HG03571 (cell line): ENCODE results near the gene NLGN1.

ENCODE experiments used
- ATAC-seq: cut with Tn5 transposase; IDR thresholded peaks from one replicate; pipeline ENCODE4 v1.9.1; 2021; ENCODE audit not compliant: unreplicated experiment

Gene NLGN1

DNA sequence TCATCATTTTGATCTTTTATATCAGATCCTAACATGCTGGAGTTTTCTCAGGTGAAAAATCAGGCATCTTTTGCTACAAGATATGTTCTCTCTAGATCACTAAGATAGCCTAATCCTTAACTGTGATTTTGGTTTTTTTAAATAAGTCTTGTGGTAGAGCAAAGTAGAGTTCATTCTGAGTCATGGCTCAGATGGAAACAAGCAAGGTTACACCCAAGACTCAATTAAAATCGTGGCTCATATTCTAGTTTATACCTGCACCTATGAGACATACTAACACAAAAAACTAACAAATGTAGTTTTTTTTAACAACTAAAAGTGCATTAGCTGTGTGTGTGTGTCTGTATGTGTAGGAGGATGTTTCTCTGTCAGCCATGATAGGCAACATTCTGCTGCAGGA, 428.2 kb downstream of the NLGN1 start:
- no peak for ATAC-seq

DNA sequence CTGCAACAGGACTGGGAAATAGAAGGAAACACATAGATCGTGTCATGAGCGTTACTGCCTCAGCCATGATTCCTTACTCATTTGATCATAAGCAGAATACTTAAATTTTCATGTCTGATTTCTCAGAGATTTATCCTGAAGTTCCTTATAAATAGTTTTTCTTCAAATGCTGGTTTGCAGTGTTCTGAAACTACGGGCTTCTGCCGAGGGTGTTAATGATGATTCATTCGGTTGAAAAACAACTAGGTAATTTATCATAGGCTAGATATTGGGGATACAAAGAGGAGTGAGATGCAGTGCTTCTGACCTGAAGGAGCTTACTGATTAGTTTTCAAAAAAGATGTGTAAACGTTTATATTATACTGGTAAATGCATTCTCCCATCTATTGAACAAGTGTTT, 428.9 kb downstream of the NLGN1 start:
- no peak for ATAC-seq

GRCh38 chr3:173826901-173827609, 429.5 kb downstream of the NLGN1 start:
- ATAC-seq: no peak

DNA sequence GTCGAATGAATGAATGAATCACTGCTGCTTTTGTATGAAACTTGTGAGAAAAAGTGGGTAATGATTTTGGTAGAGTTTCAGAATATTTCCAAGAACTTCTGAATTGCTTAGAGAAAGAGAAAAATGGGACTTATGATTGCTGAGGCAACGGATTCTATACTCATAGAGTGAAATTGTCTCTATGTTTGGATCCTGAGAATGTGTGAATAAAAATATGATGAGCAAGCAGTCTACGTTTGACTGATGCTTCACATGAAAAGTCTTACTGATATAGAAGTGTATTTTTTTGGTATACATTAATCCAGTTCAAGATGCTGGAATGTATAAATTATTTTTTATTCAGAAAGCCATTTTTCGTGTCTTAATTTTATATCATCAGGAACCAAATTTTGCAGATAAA, 441.1 kb downstream of the NLGN1 start:
- no peak for ATAC-seq

- ATAC-seq: no peak
Measured at GRCh38 chr3:173839859-173840258, 442.3 kb downstream of the NLGN1 start.

DNA sequence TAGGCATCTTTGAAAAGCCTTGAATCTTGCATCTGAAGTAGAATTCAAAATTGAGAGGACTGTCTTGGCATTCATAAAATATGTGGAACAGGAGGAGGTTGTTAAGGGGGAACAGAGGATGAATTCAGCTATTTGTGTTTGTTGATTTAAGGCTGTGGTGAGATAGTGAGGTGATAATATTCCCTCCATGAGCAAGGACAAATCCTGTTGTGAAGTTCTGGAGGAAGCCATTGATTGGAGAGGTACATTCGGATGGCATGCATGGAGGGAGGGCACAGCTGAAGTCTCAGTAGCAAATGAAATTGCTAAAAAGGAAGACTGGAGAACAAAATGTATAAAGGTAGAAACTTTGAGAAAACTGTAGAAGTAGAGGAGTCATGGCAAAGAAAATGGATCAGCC, 443.8 kb downstream of the NLGN1 start:
- no peak for ATAC-seq

DNA sequence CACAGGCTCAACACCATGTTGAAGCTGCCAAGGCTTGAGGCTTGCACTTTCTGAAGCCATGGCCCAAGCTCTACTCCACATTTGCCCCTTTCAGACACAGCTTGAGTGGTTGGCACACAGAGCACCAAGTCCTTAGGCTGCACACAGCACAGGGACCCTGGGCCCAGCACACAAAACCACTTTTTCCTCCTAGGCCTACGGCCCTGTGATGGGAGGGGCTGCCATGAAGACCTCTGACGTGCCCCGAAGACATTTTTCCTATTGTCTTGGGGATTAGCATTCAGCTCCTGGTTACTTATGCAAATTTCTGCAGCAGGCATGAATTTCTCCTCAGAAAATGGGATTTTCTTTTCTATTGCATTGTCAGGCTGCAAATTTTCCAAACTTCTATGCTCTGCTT, 445.5 kb downstream of the NLGN1 start:
- ATAC-seq: no peak

DNA sequence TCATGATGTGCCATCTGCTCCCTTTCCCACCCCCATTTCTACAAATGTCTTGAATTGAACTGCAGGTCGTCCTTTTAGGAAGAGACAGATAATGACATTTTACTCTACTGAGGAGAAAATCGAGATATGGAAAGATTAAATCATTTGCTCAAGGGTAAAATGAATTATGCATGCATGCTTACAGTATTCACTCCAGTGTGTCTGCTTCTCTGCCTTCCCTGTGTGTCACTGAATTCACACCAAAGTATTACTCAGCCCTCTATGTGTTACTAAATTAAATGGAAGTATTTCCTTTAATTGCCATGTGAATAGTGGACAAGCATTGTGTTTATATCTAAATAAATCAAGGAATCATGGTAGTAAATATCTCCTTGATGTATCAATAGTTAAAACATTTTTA, 449.0 kb downstream of the NLGN1 start:
- ATAC-seq: no peak

- no peak for ATAC-seq
Measured at GRCh38 chr3:173849489-173849888, 451.9 kb downstream of the NLGN1 start.

DNA sequence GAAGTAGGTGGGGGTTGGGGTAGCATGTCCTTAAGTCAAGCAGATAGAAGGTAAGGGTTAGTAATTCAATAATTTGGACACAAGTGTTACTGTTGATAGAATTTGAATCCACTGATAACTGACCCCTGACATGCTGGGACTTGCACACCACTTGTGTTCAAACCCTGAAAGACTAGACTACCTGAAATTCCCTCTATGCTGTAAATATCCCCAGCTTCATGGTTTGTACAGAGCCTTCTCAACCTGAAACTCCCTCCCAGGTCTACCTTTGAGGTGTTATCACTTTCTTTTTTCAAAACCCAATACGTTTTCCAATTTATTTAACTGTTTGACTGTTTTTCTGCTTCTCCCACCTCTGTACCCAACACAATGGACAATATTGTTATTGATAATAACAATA, 459.6 kb downstream of the NLGN1 start:
- ATAC-seq: no peak

DNA sequence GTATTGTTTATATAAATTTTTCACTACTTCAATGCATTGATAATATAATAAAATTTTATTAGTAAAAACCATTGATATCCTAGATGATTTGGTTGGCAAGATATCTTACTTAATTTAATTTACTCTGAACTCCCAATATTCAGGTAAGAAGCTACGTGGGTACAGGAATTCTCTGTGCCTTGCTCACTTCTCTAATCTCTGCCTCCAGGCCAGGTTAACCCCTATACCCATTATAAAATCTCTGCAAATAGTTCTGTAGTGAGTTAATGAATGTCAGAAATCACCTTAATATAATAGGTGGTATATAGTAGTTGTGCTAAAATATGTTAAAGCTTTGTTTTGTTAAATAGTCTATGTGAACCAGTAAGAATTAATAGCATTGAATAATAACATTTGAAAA, 465.2 kb downstream of the NLGN1 start:
- ATAC-seq: no peak

GRCh38 chr3:173863551-173863950, 466.0 kb downstream of the NLGN1 start:
- no peak for ATAC-seq

- ATAC-seq: no peak
Measured at GRCh38 chr3:173865900-173866498, 468.5 kb downstream of the NLGN1 start.

DNA sequence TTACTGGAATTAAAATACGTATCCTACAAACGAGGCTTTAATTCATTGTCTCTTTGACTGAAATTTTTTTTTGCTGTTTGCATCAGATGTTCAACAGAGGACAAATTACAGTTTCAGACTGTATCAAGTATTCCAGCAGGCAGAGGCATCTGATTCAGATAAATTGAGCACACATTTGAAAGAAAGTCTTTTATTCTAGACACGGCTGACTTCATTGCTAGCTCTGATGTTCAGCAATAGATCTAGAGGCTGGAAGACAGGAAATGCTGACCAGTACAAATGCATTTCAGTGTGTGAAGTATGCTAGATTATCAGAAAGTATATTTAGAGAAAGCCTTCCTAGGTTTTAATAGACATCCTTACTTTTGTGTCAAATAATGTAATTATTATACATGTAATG, 472.2 kb downstream of the NLGN1 start:
- no peak for ATAC-seq

- no peak for ATAC-seq
Measured at GRCh38 chr3:173870976-173871375, 473.4 kb downstream of the NLGN1 start.

GRCh38 chr3:173875790-173876189, 478.2 kb downstream of the NLGN1 start:
- ATAC-seq: no peak

DNA sequence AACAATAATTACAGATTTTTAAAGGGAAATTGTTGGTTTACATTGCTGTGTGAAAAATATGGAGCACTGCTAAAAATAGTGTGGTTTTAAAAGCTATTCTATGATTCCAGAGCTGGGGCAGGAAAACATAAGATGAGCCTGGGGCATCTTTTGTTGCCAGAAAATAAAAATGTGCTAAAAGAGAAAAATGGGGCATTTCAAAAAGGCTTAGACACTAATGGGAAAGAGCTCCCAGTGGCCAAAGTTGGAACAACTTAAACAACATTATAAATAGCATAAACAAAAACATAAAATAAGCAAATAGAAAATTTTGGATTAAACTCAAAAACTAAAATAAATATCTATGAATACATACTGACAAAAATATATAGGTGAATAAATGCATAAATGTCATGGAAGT, 478.9 kb downstream of the NLGN1 start:
- no peak for ATAC-seq

DNA sequence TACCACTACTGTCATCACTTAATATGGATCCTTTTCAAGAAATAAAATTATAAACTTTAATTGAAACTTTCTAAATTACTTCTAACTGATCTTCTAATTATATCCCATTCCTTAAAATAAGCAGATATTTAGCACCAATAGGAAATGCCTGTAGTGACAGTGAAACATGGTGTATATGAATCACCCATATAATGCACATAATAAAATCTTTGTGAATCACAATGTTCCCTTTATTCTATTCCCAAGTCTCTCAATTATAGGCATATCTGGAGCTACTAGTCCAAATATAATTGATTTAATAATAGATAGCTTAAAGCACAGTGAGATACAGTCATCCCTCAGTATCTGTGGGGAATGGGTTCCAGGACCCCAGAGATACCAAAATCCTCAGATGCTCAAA, 490.3 kb downstream of the NLGN1 start:
- ATAC-seq: no peak

DNA sequence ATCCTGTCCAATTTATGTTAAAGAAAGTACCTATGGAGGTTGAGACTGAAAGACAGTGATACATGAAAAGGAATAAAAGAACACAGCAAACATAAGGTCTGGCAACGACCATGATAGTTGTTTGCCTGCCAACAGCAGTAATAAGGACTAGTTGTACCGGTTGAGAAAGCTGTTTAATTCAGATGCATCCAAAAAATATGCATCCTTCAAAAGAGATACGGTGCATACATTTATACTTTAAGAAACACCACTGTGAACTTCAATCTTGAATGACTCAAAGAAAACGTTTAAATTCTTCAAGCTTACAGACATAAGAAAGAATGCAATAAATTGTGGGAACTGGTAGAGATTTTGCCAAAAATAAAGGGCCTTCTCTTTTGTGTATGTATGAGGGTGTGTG, 492.1 kb downstream of the NLGN1 start:
- no peak for ATAC-seq

GRCh38 chr3:173890091-173890490, 492.5 kb downstream of the NLGN1 start:
- ATAC-seq: no peak

DNA sequence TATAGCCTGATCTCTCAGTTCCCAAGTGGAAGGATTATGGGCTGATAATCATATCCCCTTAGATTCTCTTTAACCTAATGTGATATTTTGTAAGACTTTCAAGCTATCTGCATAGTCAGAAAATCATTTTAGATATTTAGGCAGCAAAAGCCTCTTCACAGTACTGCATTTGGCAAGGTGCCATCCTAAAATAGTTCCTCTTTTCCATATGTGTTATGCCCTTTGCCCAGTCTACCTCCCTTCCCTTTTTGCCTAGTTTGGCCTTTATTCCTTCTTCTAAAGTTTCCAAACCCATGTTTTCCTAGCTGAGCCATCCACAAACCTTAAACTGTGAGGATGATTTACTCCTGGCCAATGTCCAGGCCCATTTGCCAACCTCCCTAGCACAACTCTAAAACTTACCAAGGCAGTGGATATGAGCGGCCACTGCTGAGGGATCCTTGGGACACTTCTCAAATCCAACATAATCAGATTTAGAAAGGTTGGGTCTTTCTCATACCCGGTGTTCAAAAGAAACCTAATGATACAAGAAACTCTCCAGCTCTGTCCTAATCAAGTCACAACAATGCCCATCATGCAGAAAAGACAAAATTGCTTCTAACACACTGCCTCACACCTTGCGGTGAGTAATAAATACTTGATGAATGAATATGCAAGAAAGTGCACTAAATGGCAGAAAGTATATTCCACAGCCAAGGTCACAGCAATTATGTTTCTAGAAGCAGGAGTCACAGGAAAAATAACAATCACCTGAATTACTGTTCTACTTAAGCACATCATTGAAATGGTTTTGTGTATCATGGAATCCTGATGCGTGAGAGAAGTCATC, 493.9 kb downstream of the NLGN1 start:
- no peak for ATAC-seq

GRCh38 chr3:173892547-173892946, 495.0 kb downstream of the NLGN1 start:
- no peak for ATAC-seq
